VCaP (cell line): ENCODE data around the gene NDUFA11.

ENCODE experiments used
- H3K27ac ChIP-seq: fragments of 450-650 bp; 2 replicates; pipeline ENCODE4 v1.5.1; 2017
- TF ChIP-seq, protein P1 (sequence below): fragments of 450-650 bp; conservative IDR thresholded peaks from 2 replicates; pipeline ENCODE4 v1.5.1; 2017; ENCODE audit warnings: mild to moderate bottlenecking, moderate library complexity

The NDUFA11 gene

DNA sequence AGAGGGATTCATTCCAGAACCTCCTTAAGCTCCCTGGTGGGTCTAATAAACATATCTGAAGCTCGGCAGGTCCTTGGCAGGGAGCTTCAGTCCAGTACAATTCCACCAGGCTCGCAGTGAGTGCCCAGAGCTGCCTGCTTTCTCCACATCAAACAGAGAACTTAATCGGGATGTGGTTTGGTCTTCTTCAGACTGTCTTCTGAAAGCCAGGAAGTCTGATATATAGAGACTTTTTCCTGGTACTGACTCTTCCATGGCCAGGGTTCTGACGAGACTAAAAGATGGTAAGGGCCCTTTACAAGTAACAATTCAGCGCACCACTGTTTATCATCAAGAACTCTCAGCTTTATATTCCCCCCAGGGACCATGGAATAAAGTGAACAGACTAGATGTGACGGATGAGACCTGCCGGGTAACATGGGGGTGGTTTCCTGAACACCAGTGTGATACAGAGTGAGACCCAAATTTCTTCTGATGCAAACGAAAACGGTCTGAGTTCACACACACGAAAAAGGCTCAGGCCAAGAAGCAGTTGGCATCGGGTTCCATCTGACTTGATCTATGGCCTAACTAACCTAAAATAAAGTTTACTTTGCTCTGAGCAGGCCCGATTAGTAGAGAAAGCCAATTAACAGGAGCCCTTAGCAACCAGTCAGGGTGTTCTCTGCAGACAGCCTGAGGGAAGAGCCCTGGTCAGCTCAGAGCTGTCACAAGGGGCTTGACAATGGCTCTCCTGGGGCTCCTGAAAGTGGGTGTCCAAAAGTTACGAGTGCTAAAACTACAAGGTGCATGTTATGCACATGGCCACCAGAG, 45.4 kb upstream of the NDUFA11 start:
- TF ChIP-seq, protein P1, sequence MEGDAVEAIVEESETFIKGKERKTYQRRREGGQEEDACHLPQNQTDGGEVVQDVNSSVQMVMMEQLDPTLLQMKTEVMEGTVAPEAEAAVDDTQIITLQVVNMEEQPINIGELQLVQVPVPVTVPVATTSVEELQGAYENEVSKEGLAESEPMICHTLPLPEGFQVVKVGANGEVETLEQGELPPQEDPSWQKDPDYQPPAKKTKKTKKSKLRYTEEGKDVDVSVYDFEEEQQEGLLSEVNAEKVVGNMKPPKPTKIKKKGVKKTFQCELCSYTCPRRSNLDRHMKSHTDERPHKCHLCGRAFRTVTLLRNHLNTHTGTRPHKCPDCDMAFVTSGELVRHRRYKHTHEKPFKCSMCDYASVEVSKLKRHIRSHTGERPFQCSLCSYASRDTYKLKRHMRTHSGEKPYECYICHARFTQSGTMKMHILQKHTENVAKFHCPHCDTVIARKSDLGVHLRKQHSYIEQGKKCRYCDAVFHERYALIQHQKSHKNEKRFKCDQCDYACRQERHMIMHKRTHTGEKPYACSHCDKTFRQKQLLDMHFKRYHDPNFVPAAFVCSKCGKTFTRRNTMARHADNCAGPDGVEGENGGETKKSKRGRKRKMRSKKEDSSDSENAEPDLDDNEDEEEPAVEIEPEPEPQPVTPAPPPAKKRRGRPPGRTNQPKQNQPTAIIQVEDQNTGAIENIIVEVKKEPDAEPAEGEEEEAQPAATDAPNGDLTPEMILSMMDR = no peak
- H3K27ac ChIP-seq = no peak overlapping the region

DNA sequence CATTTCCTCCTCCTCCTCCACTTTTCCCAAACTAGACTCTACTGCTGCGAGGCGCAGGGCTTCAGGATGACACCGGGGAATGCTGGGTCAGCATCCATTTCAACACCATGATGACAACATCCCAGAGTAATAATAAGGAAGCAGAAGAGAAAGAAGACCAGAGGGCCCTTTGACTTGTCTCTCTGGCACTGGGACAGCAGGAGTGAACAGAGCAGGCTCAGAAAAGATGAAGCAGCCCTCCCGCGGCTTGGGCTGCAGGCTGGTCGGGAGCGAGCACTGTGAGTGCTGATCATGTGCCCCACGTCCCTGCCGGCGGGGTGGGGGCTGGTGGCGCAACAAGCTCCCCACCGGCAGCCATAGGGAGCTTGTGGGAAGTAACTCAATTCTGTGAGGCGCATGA, 43.8 kb upstream of the NDUFA11 start:
- TF ChIP-seq, protein P1 = no peak
- H3K27ac ChIP-seq = no peak overlapping the region

DNA sequence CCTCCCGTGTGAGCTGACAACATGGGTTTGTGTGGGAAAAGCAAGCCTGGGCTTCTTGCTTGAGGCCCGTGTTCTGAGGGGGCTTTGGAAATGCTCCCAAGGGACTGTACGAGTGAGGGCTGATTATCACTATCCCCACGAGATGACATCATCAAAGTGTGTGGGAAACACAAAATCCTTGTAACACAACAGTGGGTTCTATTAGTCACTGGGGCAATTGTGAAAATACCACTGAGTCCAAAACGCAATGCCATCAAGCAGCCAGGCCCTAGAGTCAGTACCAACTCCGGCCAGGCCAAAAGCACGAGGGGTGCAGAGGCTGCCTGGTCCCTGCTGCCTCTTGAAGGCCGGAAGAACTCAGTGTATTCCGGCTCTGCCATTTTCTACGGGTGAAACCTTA, 40.0 kb upstream of the NDUFA11 start:
- TF ChIP-seq, protein P1 = no peak
- H3K27ac ChIP-seq = no peak overlapping the region

DNA sequence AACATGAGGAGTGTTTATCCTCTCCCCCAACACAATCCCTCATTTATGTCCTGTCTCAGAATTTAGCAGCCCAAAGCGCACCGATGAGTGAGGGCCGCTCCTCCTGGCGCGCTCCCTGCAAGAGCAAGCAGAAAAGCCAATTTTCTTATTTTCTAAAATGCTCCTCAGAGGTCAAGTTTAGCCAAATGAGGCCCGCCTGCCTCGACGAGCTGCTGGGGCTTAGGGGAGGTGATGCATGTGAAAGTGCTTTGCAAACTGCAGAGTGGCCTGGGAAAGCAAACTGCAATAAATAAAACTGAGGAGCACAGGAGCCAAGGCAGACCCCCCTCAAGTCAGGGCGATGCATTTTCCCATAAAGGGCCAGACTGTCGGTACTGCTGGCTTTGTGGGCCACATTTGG, 39.5 kb upstream of the NDUFA11 start:
- TF ChIP-seq, protein P1 = no peak

DNA sequence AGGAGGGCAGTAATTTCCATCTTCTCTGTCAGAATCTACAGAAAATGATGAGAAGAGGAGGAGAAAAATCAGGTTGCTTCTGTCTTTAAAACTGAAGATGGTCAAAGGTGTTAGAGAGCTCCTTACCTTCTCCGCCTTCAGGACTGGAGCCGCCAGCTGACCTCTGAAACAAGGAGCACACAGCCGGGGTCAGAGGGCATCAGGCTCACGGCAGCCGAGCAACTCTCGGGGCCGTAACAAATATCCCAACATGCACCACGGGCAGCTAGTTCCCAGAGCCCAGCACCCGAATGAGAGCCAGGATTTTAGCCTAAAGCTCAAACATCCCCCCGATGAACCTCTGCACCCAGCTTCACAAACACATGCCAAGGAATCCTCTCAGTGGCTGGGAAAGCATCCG, 38.1 kb upstream of the NDUFA11 start:
- no peak overlapping the region for H3K27ac ChIP-seq
- TF ChIP-seq, protein P1 = no peak

More for the DNA sequence above, 39.5 kb upstream of the NDUFA11 start:
- no peak overlapping the region for H3K27ac ChIP-seq

DNA sequence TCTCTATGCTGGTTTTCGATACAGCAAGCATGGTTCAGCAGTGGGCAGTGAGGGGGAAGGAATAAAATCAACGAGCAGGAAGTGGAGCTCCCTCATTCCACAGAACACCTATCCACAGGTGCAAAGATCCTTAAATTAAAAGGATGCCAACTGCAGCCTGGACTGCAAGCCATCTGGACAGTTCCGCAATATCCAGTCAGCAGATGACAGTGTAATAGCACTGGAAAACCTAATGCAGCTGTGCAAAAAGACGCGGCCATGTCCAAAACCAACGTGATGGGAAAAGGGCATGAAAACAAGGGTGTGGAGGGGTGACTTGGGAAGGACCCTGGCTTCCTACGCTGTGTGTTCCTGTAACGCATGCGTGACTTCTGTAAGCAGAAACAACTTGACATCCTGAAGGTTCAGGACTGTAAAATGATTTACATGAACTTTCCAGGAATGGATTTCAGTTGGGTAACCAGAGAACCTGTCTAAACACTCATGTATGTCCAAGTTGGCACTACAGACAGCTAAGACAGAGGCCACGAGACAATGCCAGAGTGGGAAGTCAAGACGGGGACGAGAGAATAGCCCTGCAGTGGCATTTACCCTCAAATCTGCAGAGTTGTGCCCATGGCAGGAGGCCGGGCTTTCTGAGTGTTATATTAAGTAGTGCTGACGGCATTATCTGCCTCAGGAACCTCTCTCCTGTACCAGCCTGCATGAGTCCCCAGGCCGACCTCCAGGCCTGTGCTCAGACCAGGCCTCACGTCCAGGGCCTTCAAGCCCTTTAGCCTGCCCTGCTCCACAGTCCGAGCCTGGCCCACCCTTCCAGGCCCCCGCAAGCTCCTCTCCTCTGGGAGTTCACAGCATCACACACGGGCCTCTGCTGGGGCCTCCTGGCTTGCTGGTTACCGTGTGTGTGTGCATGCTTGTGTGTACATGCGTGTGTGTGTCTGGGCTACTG, 36.9 kb upstream of the NDUFA11 start:
- H3K27ac ChIP-seq = no peak overlapping the region
- TF ChIP-seq, protein P1 = no peak

DNA sequence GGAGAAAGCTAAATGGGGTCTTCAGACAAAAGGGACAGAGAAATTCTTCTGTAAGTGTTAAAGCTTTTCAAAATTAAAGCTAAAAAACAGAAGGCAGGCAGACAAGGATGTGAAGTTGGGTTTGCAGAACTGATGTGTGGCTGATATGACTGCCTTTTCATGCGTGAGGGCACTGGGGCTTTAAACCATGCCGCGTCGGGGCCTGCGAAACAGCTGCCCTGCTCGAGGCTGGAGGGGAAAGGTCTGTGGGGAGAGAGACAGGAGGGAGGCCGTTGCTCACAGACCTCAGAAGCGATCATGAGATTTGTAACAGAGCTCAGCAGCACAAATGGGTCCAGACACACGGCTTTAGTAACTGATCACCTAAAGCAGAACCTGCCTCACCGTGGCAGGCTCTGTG, 34.0 kb upstream of the NDUFA11 start:
- peak overlapping the region; percentile 70 for H3K27ac ChIP-seq
- TF ChIP-seq, protein P1 = no peak
